Right lobe of liver (tissue), 6 donors: Measurements from ENCODE around the gene RELL1. TPM values are rescaled to one million over a fixed set of nuclear protein-coding genes. Genes with fewer than 3 reads are reported as not detected.

Source experiments
- ATAC-seq, 4 donors: fragments of 200-7000 bp; cut with Tn5 transposase; one replicate each; pipeline ENCODE4 v1.9.1; 2020; ENCODE audit warnings: mild to moderate bottlenecking in 4 of 4, moderate library complexity in 4 of 4
- DNase-seq, 3 donors: peaks; one replicate each; pipeline ENCODE4 v3.0.0-alpha.2; 2020
- H3K27ac ChIP-seq, 3 donors: fragments of 200-600 bp; one replicate each; pipeline ENCODE4 v1.8.0; 2022
- H3K27me3 ChIP-seq, 2 donors: fragments of 200-600 bp; one replicate each; pipeline ENCODE4 v1.8.0; 2022
- H3K36me3 ChIP-seq, 4 donors: fragments of 200-600 bp; sonication (generic) in 1 of 4; one replicate each; pipeline versions ENCODE4 v1.5.1 to v1.8.0; 2017 to 2022; ENCODE audit warnings: control low read depth in 1 of 4
- H3K4me1 ChIP-seq, 4 donors: fragments of 200-600 bp; sonication (generic) in 1 of 4; one replicate each; pipeline versions ENCODE4 v1.5.1 to v1.8.0; 2017 to 2022; ENCODE audit warnings: control low read depth in 1 of 4
- H3K4me3 ChIP-seq, 3 donors: fragments of 200-600 bp; one replicate each; pipeline ENCODE4 v1.8.0; 2022
- H3K9me3 ChIP-seq, 4 donors: fragments of 200-600 bp; sonication (generic) in 1 of 4; one replicate each; pipeline versions ENCODE4 v1.5.1 to v1.8.0; 2017 to 2022; ENCODE audit warnings: control low read depth in 1 of 4
- CTCF ChIP-seq, 4 donors: fragments of 200-600 bp in 3 of 4; fragments of 450-650 bp in 1 of 4; IDR thresholded peaks; one replicate each; pipeline versions ENCODE4 v1.5.1 to v1.8.0; 2016 to 2022; ENCODE audit warnings: antibody characterized with exemption in 4 of 4, mild to moderate bottlenecking in 2 of 4
- POLR2A ChIP-seq: fragments of 450-650 bp; IDR thresholded peaks from one replicate; pipeline ENCODE4 v1.6.1; 2017; ENCODE audit warnings: antibody characterized with exemption, mild to moderate bottlenecking
- WGBS: methylation state at CpG from one replicate; pipeline ENCODE4 v1.1.6; 2018; ENCODE audit warnings: low coverage, low lambda C conversion rate; ENCODE audit not compliant: insufficient coverage; ENCODE audit errors: missing lambda C conversion rate; 5-methylcytosine and 5-hydroxymethylcytosine counted together
- intact Hi-C, 2 donors: fragments of 100-400 bp; cut with DNase I; formaldehyde crosslinking; loops; one replicate each; pipeline versions ENCODE4 v1.11.2 to v1.14.1; 2022
- total RNA-seq, 6 experiments: library from RNA; depleted of rRNA in 2 of 6; stranded (reverse); fragments of >200 nt in 2 of 6; fragmentation: NEBNext Ultra II Directional in 3 of 6; extraction: Animal tissue kit (Norgen Biotek cat#: 25700) in 3 of 6; gene quantifications; one replicate each; pipeline versions ENCODE4 v1.1.0 to v1.2.4, GENCODE V29; 2016 to 2023
- donor health status: DM: no; HTN: yes; CAD: no.
- donor health status: DM: no; HTN: no; CAD: no.
- donor health status: DM: no; HTN: no; CAD: no.
- donor health status: DM: no; HTN: yes; CAD: no.
- donor health status: DM: no; HTN: yes; CAD: no.

The RELL1 gene
- total RNA-seq, 6 experiments from 2014 or later, result 5.7 to 14.6 (median 7.8) TPM

GRCh38 chr4:37641352-37641751 is 44.8 kb downstream of the RELL1 start:
- no peaks in the 10 kb centered on the region for H3K27me3 ChIP-seq
- H3K4me1 ChIP-seq, result peaks cover 0 to 48% (median 14%) of the 10 kb centered on the region in 4 donors
- no peak overlapping the region for H3K4me3 ChIP-seq
- intact Hi-C loops, result no loop called here
- TF ChIP-seq CTCF (IDR thresholded peaks at IDR 0.05), result no peak
- no peak for TF ChIP-seq POLR2A
- peak overlapping the region in 2 of 3 donors; percentile 81 to 85 for H3K27ac ChIP-seq
- H3K36me3 ChIP-seq, result no peaks in the 10 kb centered on the region
- ATAC-seq (no peak), DNase-seq (no peak)
- 89% methylated on average over 3 of the region's 3 CpGs for WGBS
- no peaks in the 10 kb centered on the region for H3K9me3 ChIP-seq

- Histone ChIP-seq H3K36me3 (no peaks in the 10 kb centered on the region), H3K27ac (peak overlapping the region; percentile 2 to 47 (median 17)), H3K4me3 (no peak overlapping the region), H3K27me3 (no peaks in the 10 kb centered on the region), H3K9me3 (no peaks in the 10 kb centered on the region), H3K4me1 (peaks cover 0 to 33% (median 8%) of the 10 kb centered on the region in 4 donors)
- ATAC-seq (peak; percentile 53 to 83 (median 75)), DNase-seq (no peak)
- no peak for TF ChIP-seq POLR2A
- TF ChIP-seq CTCF (IDR thresholded peaks at IDR 0.05), result no peak
- WGBS, result 32% methylated on average over 4 of the region's 4 CpGs
- intact Hi-C loops, result no loop called here
These were observed 46.5 kb downstream of the RELL1 start for GRCh38 chr4:37639551-37640285.

DNA sequence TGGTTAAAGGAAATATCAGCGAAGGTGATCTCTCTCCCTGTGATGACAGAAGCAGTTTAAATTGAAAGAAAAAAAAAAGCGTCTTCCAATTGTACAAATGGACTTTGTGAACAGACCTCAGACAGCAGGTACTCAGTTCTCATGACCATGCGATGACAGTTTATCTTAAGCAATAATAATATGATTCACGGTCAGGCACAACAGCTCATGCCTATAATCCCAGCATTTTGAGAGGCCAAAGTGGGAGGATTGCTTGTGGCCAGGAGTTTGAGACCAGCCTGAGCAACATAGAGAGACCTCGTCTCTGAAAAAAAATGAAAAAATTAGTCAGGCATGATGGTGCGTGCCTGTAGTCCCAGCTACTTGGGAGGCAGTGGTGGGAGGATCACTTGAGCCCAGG is 51.0 kb downstream of the RELL1 start:
- no peak overlapping the region for H3K27ac ChIP-seq
- intact Hi-C loops, result no loop called here
- peaks cover 0 to 8% (median 2%) of the 10 kb centered on the region in 4 donors for H3K4me1 ChIP-seq
- no peak for ATAC-seq
- no peaks in the 10 kb centered on the region for H3K9me3 ChIP-seq
- no peak for DNase-seq
- TF ChIP-seq POLR2A (no peak), CTCF (IDR thresholded peaks at IDR 0.05) (no peak)
- H3K4me3 ChIP-seq, result no peak overlapping the region
- 87% methylated on average over 6 of the region's 6 CpGs for WGBS
- peaks cover 0 to 5% (median 2%) of the 10 kb centered on the region in 4 donors for H3K36me3 ChIP-seq
- no peaks in the 10 kb centered on the region for H3K27me3 ChIP-seq

DNA sequence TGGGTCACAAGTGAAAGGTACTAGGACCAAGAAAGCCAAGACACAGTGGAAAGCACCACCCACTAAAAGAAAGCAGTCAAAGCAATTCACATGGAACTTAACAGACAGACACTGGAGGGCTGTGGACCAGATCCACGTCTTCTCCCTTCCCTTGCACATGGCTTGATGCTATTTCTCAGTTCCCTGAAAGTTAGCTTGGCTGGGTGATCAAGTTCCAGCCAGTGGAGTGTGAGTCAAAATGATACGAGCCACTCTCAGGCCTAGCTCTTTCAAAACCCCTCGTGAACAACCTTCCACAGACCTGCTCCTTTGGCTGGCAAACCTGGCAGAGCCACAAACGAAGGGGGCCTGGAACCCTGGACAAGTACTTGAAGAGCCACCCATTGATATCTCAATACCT is 52.0 kb downstream of the RELL1 start:
- peaks cover 0 to 7% (median 0%) of the 10 kb centered on the region in 4 donors for H3K4me1 ChIP-seq
- no peaks in the 10 kb centered on the region for H3K9me3 ChIP-seq
- H3K27me3 ChIP-seq, result no peaks in the 10 kb centered on the region
- no peak overlapping the region for H3K4me3 ChIP-seq
- peaks cover 0 to 5% (median 2%) of the 10 kb centered on the region in 4 donors for H3K36me3 ChIP-seq
- ATAC-seq (no peak), DNase-seq (no peak)
- intact Hi-C loops, result no loop called here
- TF ChIP-seq POLR2A (no peak), CTCF (IDR thresholded peaks at IDR 0.05) (no peak)
- no peak overlapping the region for H3K27ac ChIP-seq
- 100% methylated on average over 2 of the region's 4 CpGs for WGBS
